ENCODE results near the gene ATP13A5.

ATP13A5 gene

GRCh38 chr3:193347521-193348501 lies 30.7 kb downstream of the ATP13A5 start:
- DNase-seq: peak; percentile 91

- no peak for DNase-seq
These were observed 32.3 kb downstream of the ATP13A5 start for GRCh38 chr3:193346259-193346658.

DNA sequence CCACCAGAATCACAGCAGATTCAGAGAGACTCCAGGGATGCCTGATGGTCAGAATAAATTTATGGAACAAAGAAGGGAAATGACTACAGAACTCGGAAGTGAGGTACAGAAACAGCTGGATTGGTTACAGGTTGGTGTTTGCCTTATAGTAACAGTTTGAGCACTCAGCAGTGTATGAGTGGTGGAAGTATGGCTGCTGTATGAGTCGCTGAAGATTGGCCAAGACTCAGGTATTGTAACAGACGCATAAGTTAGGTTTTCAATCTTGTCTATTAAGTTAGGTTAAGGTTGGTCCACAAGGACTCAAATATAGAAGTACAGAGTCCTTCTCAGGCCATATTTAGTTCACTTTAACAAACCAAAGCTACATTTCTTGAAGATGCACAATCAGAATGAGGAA lies 33.1 kb downstream of the ATP13A5 start:
- no peak for DNase-seq

DNA sequence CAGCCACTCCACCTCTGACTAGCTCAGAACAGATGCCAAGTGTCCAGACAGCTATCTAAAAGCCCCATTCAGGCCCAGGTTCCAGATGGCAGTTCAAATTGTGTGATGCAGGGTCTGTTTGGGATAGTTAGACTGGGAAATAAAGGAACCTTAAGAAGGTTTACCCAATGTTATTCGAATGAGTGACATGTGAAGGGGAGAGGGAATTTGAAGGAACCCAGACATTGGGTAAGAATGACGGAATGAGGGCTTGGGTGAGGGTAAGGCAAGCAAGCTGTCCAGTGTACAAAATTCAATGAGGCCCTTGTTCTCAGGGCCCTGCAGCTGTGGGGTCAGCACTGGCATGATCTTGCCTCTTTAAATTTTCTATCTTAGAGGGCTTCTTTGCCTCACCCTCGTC lies 34.1 kb downstream of the ATP13A5 start:
- DNase-seq: no peak

GRCh38 chr3:193343726-193344222 lies 34.8 kb downstream of the ATP13A5 start:
- DNase-seq: no peak

- DNase-seq: no peak
These were observed 36.0 kb downstream of the ATP13A5 start for GRCh38 chr3:193342551-193342950.

GRCh38 chr3:193335031-193335430 lies 43.5 kb downstream of the ATP13A5 start:
- no peak for DNase-seq

DNA sequence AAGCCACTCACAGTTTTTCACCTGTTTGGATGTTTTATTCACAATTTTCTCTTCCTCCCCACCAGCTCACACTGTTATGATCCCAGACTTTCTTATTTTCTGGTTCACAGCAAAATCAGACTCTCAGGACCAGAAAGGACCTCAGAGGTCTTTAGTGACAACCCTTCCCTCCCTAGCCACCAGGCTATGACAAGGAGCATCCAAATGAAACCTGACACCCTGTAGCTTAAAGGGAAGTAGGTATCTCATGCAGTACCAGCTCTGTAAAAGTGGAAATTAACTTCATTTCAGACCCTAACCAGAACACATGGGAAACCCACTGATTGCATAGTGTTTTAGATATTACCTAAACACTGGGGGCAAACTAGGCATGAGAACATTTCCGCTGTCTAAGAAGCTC lies 45.3 kb downstream of the ATP13A5 start:
- DNase-seq: no peak

DNA sequence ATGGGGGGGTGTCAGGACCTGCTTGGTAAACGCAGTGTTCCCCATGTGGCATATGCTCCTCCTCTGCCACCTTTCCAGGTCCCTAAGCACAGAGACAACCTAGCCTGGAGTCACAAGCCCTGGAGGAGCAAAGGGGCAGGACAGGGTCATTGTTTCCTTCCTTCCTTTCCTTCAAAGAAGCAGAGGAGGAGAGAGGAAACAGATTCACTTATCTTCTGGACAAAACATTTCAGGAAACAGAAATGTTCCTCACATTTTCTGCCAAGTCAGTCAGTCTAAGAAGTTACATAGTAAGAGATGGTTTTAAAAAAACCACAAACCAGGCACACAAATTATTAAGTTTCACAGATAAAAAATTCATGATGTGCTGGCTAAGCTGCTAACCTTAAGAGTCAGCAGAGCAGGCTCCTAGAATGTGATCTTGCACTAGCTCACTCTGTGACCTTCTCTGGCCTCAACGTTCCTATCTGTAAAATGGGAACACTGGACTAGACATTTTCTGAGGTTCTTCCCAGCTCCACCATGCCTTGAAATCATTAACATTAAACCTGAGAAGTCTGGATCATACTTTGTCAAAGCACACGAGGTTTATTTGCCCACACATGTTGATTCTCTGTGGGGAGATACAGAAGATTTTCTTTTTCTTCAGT lies 47.9 kb downstream of the ATP13A5 start:
- no peak for DNase-seq

GRCh38 chr3:193317682-193318300 lies 60.8 kb downstream of the ATP13A5 start:
- no peak for DNase-seq

DNA sequence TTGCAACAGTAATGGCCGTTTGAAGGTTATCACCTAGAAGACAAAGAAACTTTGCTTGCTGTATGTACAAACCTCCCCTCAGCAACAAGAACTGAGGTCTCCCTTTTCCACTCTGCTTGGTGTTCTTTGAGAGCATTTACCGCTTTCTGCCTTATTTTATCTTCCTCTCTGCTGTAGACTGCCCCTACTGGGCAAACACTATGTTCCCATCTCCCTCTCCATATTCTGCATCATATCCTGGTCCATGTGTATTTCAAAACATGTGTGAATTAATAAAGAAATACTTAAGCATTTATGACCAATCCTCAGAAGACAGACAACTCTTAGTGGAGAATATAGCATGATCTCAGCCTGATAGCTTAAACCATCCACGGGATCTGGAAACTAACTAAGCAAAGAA lies 64.4 kb downstream of the ATP13A5 start:
- DNase-seq: no peak

DNA sequence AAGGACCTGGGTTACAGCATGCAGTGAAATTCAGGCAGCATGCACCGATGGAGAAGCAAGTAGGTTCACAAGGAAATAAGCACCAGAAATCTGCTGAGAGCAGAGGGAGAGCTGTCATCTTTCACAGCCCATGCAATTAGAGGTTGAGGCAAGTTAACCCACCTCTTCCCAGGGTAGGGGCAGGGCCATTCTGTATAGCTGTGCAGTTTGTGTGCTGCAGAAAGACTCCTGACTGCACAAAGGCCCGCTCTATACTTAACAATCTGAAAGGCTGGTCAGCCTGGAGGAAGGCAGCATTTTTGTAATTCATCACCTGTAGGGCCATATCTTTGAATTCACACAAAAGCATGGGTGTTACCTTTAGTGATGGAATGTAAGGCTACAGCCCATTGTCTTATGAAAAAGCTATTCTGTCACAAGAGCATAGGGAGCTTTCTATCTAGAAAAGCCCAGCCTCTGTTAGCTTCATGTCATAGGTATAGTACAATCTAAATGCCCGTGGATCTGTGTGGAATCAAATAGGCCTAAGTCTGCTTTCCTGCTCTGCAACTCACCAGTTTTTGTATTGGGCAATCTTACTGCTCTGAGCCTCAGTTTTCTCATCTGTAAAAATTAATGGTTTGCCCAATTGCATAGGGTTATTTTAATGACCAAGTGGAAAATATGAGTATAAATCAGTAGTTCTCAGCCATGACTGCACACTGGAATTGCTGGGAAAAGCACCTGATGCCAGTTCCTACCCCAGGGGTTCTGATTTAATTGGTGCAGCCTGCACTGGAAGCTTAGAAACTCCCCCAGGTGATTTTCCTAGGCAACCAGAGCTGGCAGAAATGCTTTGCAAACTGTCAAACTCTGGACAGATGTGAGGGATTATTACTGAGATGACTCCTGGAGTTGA lies 65.2 kb downstream of the ATP13A5 start:
- DNase-seq: no peak

DNA sequence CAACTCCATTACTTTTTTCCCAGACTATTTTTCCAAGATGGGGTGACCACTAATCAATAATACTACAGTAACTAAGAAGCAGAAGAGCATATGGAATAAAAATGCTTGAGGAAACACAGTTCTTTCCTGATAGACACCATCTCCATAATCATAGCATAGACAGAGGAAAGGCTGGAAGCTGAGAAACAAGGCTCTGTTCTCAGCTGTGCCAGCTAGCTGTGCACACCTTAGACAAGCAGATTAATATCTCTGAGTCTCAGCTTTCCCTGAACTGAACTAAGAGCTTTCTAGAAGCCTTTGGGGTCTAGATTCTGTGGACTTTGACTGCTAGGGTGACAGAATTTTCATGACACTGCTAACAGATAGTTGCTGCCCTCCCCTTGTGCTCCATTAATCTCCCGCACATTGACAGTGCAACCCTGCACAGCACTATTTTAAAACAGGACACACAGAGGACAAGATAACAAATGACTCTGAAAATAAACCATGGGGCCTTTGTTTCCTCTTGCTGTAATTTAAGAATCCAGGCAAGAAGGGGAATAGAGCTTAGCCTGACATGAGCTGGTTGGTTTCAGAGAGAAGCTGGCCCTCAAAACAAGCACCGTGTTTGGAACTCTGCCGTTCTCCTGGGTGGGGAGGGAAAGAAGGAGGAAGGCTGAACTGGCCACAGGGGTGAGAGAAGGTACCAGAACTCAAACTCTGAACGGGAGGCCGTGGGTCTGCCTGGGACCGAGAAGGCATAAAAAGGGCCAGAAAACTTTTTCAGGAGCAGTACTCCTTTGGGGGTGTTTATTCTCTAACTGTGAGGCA lies 67.4 kb downstream of the ATP13A5 start:
- DNase-seq: no peak

DNA sequence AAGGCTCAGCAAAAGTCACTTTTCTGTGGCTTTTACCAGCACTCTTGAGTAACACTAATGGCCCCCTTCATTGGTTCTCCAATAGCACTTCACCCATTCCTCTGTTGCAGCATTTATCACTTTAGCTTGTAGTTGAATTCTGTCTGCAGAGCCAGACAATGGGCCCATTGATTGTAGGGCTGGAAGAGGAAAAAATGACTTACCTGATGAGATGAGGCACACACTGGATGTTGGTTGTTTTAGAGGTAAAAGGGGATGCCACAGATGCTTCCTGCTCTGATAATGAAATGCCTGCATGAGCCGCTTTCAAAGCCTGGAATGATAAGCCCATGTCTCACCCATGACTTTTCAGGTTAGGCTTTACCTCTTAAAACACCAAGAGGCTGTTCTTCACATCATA lies 73.2 kb downstream of the ATP13A5 start:
- DNase-seq: no peak

DNA sequence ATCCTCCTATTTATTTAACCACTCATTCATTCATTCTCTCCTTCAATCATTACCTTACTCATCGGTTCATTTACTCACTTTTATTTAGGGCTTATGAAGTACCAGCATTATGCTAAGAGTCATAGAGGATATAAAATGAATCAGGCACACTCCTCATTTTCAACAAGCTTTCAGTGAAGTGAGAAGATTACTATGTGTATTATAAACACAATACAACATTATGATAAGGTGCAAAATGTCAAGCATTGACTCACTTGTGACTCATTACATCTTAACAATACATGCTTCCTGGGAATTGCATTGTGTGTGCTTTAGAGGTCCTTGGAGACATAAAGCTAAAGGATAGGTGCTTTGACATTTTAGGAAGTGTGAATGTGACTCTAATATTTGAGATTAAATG lies 77.1 kb downstream of the ATP13A5 start:
- DNase-seq: no peak

DNA sequence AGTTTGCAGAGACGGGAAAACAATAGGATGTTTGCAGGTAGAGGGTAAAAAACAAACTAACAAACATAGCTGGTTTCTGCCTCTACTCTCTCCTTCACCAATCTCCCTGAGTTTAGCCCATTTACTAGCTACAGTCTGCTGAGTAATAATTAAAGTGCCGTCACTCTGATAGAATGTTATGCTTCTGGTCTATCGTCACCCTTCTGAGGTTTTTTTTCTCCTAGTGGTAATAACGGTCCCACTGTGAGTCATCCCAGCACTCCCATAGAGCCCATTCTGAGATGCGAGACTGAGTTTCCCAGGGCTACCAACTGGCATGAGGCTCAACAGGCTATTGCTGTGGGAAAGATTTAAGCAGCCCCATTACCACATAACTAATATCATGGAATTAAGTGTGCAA lies 81.1 kb downstream of the ATP13A5 start:
- DNase-seq: no peak

DNA sequence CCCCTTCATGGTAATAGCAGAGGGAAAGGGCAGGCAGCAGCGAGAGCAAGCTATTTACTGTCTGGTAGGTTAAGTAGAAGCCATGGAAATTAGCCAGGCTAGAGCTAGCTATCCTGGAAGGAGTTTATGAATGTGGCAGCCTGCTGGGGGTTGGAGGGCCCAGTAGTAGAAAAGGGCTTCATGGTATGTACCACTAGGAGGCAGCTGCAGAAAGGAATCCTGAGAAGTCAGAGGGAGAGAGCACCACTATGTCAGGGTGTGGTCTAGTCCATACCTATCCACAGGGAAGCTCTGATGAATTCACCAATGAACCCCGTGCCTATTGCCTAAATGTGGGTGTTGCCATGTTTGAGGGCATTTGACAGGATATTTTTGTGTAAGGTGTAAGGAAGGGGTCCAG lies 82.6 kb downstream of the ATP13A5 start:
- no peak for DNase-seq

- DNase-seq: no peak
These were observed 86.2 kb downstream of the ATP13A5 start for GRCh38 chr3:193292386-193292785.

- DNase-seq: no peak
These were observed 107.3 kb downstream of the ATP13A5 start for GRCh38 chr3:193271101-193271840.

DNA sequence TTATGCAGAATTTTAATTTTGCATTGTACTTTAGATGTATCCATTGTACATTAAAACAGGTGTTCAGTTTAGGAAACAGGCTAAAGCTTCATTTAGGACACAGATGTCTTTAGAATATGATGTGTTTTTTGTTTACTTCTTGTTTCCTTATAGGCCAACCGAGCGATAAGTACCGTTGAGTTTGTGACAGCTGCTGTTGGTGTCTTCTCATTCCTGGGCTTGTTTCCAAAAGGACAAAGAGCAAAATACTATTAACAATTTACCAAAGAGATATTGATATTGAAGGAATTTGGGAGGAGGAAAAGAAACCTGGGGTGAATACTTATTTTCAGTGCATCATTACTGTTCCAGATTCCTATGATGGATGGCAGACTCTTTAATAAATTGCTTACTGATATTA lies 108.1 kb downstream of the ATP13A5 start:
- DNase-seq: no peak
